ENCODE measurements around the gene PCDHGA9. TPM values are rescaled to one million over a fixed set of nuclear protein-coding genes. Genes with fewer than 3 reads are reported as not detected.

PCDHGA9 gene
- total RNA-seq: 10 to 100 TPM in 2 of 3 donors, 1 to 10 TPM in 1; 7.8 to 16.7 (median 13.8) TPM

DNA sequence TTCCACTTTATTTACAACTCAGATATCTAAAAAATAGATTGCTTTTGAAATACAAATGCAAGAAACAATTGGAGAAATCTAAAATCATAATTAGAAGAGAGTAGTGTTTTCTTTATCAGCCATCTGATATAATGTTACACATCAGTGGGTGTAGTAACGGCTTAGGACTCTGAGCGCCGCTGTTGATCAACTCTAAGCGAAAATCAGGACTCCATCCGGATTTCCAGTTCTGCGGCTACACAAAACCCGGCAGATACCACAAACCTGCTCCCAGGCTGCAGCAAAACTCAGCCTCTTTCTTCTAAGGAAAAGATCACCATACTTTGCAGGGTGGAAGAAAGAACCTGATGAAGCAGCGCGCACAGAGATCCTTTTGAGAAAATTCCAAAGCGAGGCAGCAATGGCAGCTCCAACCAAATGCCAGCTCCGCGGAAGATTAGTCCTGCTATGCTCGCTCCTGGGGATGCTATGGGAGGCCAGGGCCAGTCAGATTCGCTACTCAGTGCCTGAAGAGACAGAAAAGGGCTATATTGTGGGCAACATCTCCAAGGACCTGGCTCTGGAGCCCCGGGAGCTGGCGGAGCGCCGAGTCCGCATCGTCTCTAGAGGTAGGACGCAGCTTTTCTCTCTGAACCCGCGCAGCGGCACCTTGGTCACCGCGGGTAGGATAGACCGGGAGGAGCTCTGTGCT, at the start of gene PCDHGA9:
Gene PCDHGA9 (plus strand): TSS at position 226 of the 691 bp plus-strand sequence. CDS start 175 bp downstream, at position 401.
- H3K27ac ChIP-seq: peak within 1 kb of the TSS in 1 of 2 donors; percentile 0
- no peaks in the 10 kb centered on the region for H3K27me3 ChIP-seq
- H3K36me3 ChIP-seq: no peaks in the 10 kb centered on the region
- no peak for TF ChIP-seq POLR2A (IDR thresholded peaks at IDR 0.05)
- TF ChIP-seq, protein P1, sequence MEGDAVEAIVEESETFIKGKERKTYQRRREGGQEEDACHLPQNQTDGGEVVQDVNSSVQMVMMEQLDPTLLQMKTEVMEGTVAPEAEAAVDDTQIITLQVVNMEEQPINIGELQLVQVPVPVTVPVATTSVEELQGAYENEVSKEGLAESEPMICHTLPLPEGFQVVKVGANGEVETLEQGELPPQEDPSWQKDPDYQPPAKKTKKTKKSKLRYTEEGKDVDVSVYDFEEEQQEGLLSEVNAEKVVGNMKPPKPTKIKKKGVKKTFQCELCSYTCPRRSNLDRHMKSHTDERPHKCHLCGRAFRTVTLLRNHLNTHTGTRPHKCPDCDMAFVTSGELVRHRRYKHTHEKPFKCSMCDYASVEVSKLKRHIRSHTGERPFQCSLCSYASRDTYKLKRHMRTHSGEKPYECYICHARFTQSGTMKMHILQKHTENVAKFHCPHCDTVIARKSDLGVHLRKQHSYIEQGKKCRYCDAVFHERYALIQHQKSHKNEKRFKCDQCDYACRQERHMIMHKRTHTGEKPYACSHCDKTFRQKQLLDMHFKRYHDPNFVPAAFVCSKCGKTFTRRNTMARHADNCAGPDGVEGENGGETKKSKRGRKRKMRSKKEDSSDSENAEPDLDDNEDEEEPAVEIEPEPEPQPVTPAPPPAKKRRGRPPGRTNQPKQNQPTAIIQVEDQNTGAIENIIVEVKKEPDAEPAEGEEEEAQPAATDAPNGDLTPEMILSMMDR (IDR thresholded peaks at IDR 0.05): no peak
- TF ChIP-seq POLR2AphosphoS5 (IDR thresholded peaks at IDR 0.05): no peak
- no peaks in the 10 kb centered on the region for H3K4me1 ChIP-seq
- peak within 1 kb of the TSS; percentile 27 to 57 (median 35) for H3K4me3 ChIP-seq
- H3K9me3 ChIP-seq: peaks cover 77 to 96% of the 10 kb centered on the region in 2 donors
- intact Hi-C loops (cut with DNase I; ENCODE audit: low total_unique reads): loop anchor here (5.0 kb wide), 1 partner anchor 125 kb away; no protein-coding TSS in a partner anchor
- DNase-seq (ENCODE audit: low spot score in 2 of 2): no peak

DNA sequence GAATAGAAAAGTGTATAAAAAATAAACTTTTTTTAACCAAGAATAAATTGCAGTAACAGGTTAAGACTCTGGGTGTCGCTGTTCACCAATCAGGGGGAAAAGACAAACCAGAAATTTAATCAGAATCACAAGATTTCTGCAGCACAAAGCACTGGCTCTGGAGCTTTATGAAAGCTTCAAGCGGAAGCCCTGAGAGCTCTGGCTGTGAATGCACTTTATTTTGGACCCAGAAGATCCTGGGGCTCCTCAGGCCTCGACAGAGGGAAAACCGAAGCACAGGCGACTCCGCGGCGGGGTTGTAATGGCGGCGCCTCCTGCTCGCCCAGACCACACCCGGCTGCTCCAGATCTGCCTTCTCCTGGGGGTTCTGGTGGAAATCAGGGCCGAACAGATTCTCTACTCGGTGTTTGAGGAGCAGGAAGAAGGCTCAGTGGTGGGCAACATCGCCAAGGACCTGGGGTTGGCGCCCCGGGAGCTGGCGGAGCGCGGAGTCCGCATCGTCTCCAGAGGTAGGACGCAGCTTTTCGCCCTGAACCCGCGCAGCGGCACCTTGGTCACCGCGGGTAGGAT, 47.6 kb upstream of the PCDHGA9 start, which contains the start of gene PCDHGA4:
Gene PCDHGA4 (plus strand): TSS at position 122 of the 570 bp plus-strand sequence. CDS start 87 bp downstream, at position 209.
- H3K4me1 ChIP-seq: no peaks in the 10 kb centered on the region
- H3K4me3 ChIP-seq: peak within 1 kb of the TSS; percentile 20 to 47 (median 30)
- no peaks in the 10 kb centered on the region for H3K36me3 ChIP-seq
- peaks cover 0 to 3% of the 10 kb centered on the region in 2 donors for H3K27me3 ChIP-seq
- H3K9me3 ChIP-seq: peaks cover 74 to 96% of the 10 kb centered on the region in 2 donors
- H3K27ac ChIP-seq: no peak within 1 kb of the TSS
- TF ChIP-seq, protein P1 (IDR thresholded peaks at IDR 0.05): peak in 1 of 3 donors; percentile 12
- no peak for TF ChIP-seq POLR2A (IDR thresholded peaks at IDR 0.05)
- intact Hi-C loops (cut with DNase I; ENCODE audit: low total_unique reads): no loop called here
- DNase-seq (ENCODE audit: low spot score in 2 of 2): no peak

DNA sequence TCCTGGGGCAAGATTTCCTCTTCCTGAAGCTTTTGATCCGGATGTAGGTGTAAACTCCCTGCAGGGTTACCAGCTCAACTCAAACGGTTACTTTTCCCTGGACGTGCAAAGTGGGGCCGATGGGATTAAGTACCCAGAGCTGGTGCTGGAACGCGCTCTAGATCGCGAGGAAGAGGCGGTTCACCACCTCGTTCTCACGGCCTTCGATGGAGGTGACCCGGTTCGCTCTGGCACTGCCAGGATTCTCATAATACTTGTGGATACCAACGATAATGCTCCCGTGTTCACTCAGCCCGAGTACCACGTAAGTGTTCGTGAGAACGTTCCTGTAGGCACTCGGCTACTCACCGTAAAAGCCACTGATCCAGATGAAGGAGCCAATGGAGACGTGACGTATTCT, 46.9 kb upstream of the PCDHGA9 start:
- intact Hi-C loops (cut with DNase I; ENCODE audit: low total_unique reads): no loop called here
- Histone ChIP-seq H3K4me1 (no peaks in the 10 kb centered on the region), H3K27ac (no peak overlapping the region), H3K36me3 (no peaks in the 10 kb centered on the region), H3K27me3 (peaks cover 0 to 3% of the 10 kb centered on the region in 2 donors), H3K4me3 (peak overlapping the region in 1 of 3 donors; percentile 47), H3K9me3 (peaks cover 74 to 96% of the 10 kb centered on the region in 2 donors)
- TF ChIP-seq POLR2AphosphoS5 (IDR thresholded peaks at IDR 0.05): no peak
- no peak for DNase-seq (ENCODE audit: low spot score in 2 of 2)

DNA sequence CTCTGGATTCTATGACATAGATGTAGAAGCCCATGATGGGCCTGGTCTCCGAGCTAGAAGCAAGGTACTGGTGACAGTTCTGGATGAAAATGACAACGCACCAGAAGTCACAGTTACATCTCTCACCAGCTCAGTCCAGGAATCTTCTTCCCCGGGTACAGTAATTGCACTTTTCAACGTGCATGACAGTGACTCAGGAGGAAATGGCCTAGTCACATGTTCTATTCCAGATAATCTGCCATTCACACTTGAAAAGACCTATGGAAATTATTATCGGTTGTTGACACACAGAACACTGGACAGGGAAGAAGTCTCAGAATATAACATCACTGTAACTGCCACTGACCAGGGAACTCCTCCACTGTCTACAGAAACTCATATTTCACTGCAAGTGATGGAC, 46.4 kb upstream of the PCDHGA9 start:
- no peaks in the 10 kb centered on the region for H3K4me1 ChIP-seq
- H3K36me3 ChIP-seq: no peaks in the 10 kb centered on the region
- intact Hi-C loops (cut with DNase I; ENCODE audit: low total_unique reads): no loop called here
- no peaks in the 10 kb centered on the region for H3K27me3 ChIP-seq
- no peak for DNase-seq (ENCODE audit: low spot score in 2 of 2)
- TF ChIP-seq, protein P1 (IDR thresholded peaks at IDR 0.05): no peak
- TF ChIP-seq POLR2A (IDR thresholded peaks at IDR 0.05): no peak
- no peak for TF ChIP-seq POLR2AphosphoS5 (IDR thresholded peaks at IDR 0.05)
- H3K27ac ChIP-seq: no peak overlapping the region
- no peak overlapping the region for H3K4me3 ChIP-seq
- H3K9me3 ChIP-seq: peaks cover 74 to 96% of the 10 kb centered on the region in 2 donors

DNA sequence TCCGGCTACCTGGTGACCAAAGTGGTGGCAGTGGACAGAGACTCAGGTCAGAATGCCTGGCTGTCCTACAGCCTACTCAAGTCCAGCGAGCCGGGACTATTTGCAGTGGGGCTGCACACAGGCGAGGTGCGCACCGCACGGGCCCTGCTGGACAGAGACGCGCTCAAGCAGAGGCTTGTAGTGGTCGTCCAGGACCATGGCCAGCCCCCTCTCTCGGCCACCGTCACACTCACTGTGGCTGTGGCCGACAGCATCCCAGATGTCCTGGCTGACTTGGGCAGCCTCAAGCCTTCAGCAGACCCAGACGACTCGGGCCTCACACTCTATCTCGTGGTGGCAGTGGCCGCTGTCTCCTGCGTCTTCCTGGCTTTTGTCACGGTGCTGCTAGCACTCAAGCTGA, 45.6 kb upstream of the PCDHGA9 start:
- H3K27ac ChIP-seq: no peak overlapping the region
- no peak for DNase-seq (ENCODE audit: low spot score in 2 of 2)
- intact Hi-C loops (cut with DNase I; ENCODE audit: low total_unique reads): no loop called here
- TF ChIP-seq POLR2AphosphoS5 (IDR thresholded peaks at IDR 0.05) (no peak), POLR2A (IDR thresholded peaks at IDR 0.05) (no peak)
- TF ChIP-seq, protein P1 (IDR thresholded peaks at IDR 0.05): no peak
- no peaks in the 10 kb centered on the region for H3K36me3 ChIP-seq
- peaks cover 74 to 96% of the 10 kb centered on the region in 2 donors for H3K9me3 ChIP-seq
- H3K4me1 ChIP-seq: no peaks in the 10 kb centered on the region
- peak overlapping the region in 1 of 3 donors; percentile 19 for H3K4me3 ChIP-seq
- no peaks in the 10 kb centered on the region for H3K27me3 ChIP-seq

Measured in breast epithelium (tissue), 4 donors.